HUES64 (cell line): ENCODE measurements around the gene REPIN1. TPM values are rescaled to one million over a fixed set of nuclear protein-coding genes. Genes with fewer than 3 reads are reported as not detected.

Source experiments
- H3K27ac ChIP-seq: 2 replicates; pipeline ENCODE4 v1.7.0; 2013; ENCODE audit warnings: low read depth, low read length, inconsistent platforms
- H3K27me3 ChIP-seq: 2 replicates; pipeline ENCODE4 v1.6.1; 2013; ENCODE audit warnings: mild to moderate bottlenecking, low read length; ENCODE audit not compliant: insufficient read depth
- H3K36me3 ChIP-seq: 2 replicates; pipeline ENCODE4 v1.6.1; 2013; ENCODE audit warnings: mild to moderate bottlenecking, low read length; ENCODE audit not compliant: insufficient read depth
- H3K4me1 ChIP-seq: 2 replicates; pipeline ENCODE4 v1.6.1; 2013; ENCODE audit warnings: mild to moderate bottlenecking, low read length, moderate library complexity; ENCODE audit not compliant: insufficient read depth
- H3K4me3 ChIP-seq: 2 replicates; pipeline ENCODE4 v1.5.1; 2013; ENCODE audit warnings: mild to moderate bottlenecking, low read length, moderate library complexity
- H3K9ac ChIP-seq: 2 replicates; pipeline ENCODE4 v1.6.1; 2013; ENCODE audit warnings: mild to moderate bottlenecking, low read depth, low read length
- H3K9me3 ChIP-seq: 2 replicates; pipeline ENCODE4 v1.6.1; 2013; ENCODE audit warnings: low read depth, low read length; ENCODE audit not compliant: insufficient read depth
- WGBS: fragments of 150-250, 120-280 bp; methylation state at CpG from one replicate; pipeline ENCODE4 v1.1.7; 2013; ENCODE audit warnings: missing lambda C conversion rate; 5-methylcytosine and 5-hydroxymethylcytosine counted together
- polyA plus RNA-seq, 2 experiments: library from polyadenylated mRNA; stranded (reverse); fragments of 50-300 nt; gene quantifications; one replicate each; pipeline ENCODE4 v1.2.3, GENCODE V29; 2013

REPIN1 gene
- 78.2 TPM for polyA plus RNA-seq (2013, experiment 1 of 2)
- 91.5 TPM for polyA plus RNA-seq (2013, experiment 2 of 2)

GRCh38 chr7:150368096-150368883 is at the start of gene REPIN1:
TSS of gene REPIN1 (plus strand) at chr7:150368822. CDS start at chr7:150369712, 890 bp downstream.
- Histone ChIP-seq H3K27me3 (no peaks in the 10 kb centered on the region), H3K4me1 (peaks cover 28% of the 10 kb centered on the region), H3K27ac (peak within 1 kb of the TSS; percentile 91), H3K9me3 (no peaks in the 10 kb centered on the region), H3K4me3 (peak within 1 kb of the TSS; percentile 60), H3K9ac (peak within 1 kb of the TSS; percentile 96), H3K36me3 (peaks cover 35% of the 10 kb centered on the region)
- WGBS: 4% methylated on average over 85 of the region's 85 CpGs

GRCh38 chr7:150321788-150322113 is 46.9 kb upstream of the REPIN1 start:
- no peak overlapping the region for H3K9ac ChIP-seq
- WGBS: 94% methylated on average over 3 of the region's 3 CpGs
- no peaks in the 10 kb centered on the region for H3K9me3 ChIP-seq
- H3K36me3 ChIP-seq: peaks cover 19% of the 10 kb centered on the region
- H3K4me1 ChIP-seq: peaks cover 21% of the 10 kb centered on the region
- H3K27me3 ChIP-seq: no peaks in the 10 kb centered on the region
- no peak overlapping the region for H3K4me3 ChIP-seq
- H3K27ac ChIP-seq: no peak overlapping the region

GRCh38 chr7:150322114-150322832 is 46.3 kb upstream of the REPIN1 start:
- no peaks in the 10 kb centered on the region for H3K9me3 ChIP-seq
- WGBS: 84% methylated on average over 4 of the region's 4 CpGs
- H3K36me3 ChIP-seq: peaks cover 24% of the 10 kb centered on the region
- H3K9ac ChIP-seq: peak overlapping the region; percentile 85
- H3K4me3 ChIP-seq: peak overlapping the region; percentile 90
- H3K4me1 ChIP-seq: peaks cover 20% of the 10 kb centered on the region
- H3K27ac ChIP-seq: peak overlapping the region; percentile 79
- no peaks in the 10 kb centered on the region for H3K27me3 ChIP-seq

DNA sequence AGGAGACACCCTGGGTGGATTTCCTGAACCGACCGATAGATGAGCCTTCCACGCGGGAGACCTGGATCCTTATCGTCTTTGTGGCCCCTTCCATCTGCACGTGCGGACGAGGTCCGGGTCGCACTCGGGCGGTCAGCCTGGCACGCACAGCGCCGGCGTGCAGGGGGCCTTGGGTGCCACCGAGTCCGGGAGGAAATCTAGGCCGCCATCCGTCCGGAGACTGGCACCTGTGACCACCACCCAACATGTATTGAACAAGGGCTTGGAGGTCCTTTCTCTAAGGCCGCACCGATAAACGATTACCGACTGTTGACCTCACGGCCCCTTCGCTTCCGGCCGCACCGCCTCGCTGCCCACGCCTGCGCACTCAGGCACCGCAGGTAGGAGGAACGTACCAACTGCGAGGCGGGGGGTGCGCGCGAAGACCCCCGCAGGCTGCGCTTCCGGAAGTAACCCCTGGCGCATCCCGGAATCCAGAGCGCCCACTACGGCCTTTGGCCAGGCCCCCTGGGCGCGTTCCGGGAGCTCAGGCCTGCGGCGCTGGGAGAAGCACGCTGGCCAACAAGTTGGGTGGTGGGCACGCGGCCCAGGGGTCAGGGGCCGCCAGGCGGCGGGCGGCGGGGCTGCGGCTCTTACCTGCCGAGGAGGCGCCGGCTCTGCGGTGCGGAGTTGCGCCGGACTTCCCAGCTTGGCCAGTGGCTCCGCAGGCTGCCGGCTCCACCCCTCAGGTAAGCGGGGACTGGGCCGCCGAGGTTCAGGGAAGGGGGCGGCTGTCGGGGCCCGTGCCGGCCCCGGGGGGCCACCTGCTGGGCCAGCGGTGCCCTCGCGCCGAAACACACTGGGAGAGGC is 45.6 kb upstream of the REPIN1 start, which contains the start of the genes ACTR3C and LRRC61:
TSS of gene ACTR3C (minus strand) at position 713 of the 849 bp plus-strand sequence. CDS start 28,249 bp downstream, outside the sequence.
TSS of gene LRRC61 (plus strand) at position 523 of the 849 bp plus-strand sequence. CDS start 13,507 bp downstream, outside the sequence.
- Histone ChIP-seq H3K9ac (peak within 1 kb of the TSS; percentile 85), H3K36me3 (peaks cover 32% of the 10 kb centered on the region), H3K27ac (peak within 1 kb of the TSS; percentile 79), H3K27me3 (no peaks in the 10 kb centered on the region), H3K4me3 (peak within 1 kb of the TSS; percentile 90), H3K4me1 (peaks cover 13% of the 10 kb centered on the region; the same call in 1 of the 2 replicates), H3K9me3 (no peaks in the 10 kb centered on the region)
- WGBS: 50% methylated on average over 82 of the region's 82 CpGs

DNA sequence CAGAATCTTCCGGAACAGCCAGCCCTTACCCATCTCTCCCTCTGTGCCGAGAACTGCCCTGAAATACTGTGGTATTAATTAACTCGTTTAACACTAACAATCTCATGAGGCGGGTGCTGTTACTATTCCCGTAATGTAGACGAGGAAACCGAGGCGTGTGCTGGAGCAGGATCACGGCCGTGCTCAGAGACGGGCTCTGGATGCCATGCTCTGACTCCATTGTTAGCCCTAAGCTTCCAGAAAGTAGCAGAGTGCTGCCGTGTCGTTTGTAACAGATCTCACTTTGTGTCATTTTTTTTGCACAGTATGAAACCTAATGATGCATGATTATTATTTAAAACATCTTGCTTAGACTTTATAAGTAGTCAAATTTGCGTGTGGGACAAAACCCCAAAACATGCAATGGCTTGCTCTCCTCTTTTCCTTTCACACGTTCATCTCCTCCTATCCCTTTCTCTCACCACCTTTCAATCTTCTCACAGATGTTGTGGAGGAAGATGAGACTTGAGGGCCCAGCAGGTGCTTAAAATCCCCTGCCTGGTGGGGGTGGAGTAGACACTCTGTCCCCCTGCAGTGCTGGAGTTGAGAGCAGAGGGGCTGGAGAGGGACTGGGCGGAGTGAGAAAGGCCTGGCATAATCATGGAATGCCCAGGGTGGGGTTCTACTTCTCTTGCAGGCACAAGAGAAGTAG is 44.8 kb upstream of the REPIN1 start:
- Histone ChIP-seq H3K9ac (peak overlapping the region; percentile 85), H3K27ac (peak overlapping the region; percentile 79), H3K4me1 (peaks cover 18% of the 10 kb centered on the region), H3K4me3 (peak overlapping the region; percentile 90), H3K9me3 (no peaks in the 10 kb centered on the region), H3K27me3 (no peaks in the 10 kb centered on the region), H3K36me3 (peaks cover 40% of the 10 kb centered on the region)
- WGBS: 47% methylated on average over 16 of the region's 16 CpGs

GRCh38 chr7:150324373-150324961 is 44.2 kb upstream of the REPIN1 start:
- H3K36me3 ChIP-seq: peaks cover 41% of the 10 kb centered on the region
- H3K4me3 ChIP-seq: peak overlapping the region; percentile 90
- H3K9ac ChIP-seq: peak overlapping the region; percentile 85; the same call in 1 of the 2 replicates
- no peaks in the 10 kb centered on the region for H3K9me3 ChIP-seq
- 40% methylated on average over 12 of the region's 12 CpGs for WGBS
- peaks cover 24% of the 10 kb centered on the region for H3K4me1 ChIP-seq
- H3K27me3 ChIP-seq: no peaks in the 10 kb centered on the region
- H3K27ac ChIP-seq: no peak overlapping the region

DNA sequence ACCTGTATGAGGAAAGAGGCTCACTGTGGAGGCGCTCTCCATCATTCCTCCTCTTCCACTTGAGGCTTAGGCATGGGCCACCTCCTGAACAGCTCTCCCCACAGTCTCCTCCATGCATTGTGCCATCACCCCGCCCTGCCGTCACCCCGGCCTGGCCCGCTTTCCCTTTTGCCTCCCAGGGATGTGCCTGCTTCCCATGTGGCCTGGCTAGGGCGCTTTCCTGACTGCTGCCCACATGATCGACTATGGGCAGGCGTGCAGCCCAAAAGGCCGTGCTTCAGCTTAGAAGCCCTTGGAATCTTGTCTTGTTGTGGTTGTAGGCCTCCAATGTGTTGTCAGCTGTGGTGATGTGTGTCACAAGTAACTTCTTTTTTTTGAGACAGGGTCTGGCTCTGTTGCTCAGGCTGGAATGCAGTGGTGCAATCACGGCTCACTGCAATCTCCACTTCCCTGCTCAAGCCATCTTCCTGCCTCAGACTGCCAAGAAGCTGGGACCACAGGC is 43.5 kb upstream of the REPIN1 start:
- Histone ChIP-seq H3K9ac (no peak overlapping the region), H3K4me1 (peaks cover 28% of the 10 kb centered on the region), H3K27me3 (no peaks in the 10 kb centered on the region), H3K27ac (no peak overlapping the region), H3K9me3 (no peaks in the 10 kb centered on the region), H3K36me3 (peaks cover 45% of the 10 kb centered on the region), H3K4me3 (peak overlapping the region; percentile 90; the same call in 1 of the 2 replicates)
- 94% methylated on average over 10 of the region's 10 CpGs for WGBS

DNA sequence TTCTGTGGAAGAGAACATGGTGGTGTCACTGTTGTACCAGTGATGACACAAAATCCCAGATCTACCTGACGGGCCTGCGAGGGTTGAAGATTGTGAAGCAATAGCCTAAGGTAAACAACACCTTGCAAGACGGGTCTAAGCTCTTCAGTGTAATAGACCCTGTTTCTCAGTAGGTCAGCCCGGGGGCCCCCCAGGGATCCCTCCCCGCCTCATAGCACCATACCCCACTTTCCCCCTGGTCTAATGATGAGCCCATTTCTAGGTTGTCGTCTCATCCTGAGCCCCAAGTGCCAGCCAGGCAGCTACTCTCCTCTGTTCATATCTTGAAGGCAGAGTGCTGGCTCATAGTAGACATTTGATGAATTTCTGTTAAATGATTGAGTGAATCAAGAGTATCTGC is 42.7 kb upstream of the REPIN1 start:
- no peaks in the 10 kb centered on the region for H3K9me3 ChIP-seq
- no peaks in the 10 kb centered on the region for H3K27me3 ChIP-seq
- no peak overlapping the region for H3K4me3 ChIP-seq
- H3K36me3 ChIP-seq: peaks cover 52% of the 10 kb centered on the region
- WGBS: 94% methylated on average over 6 of the region's 6 CpGs
- H3K27ac ChIP-seq: no peak overlapping the region
- no peak overlapping the region for H3K9ac ChIP-seq
- peaks cover 28% of the 10 kb centered on the region for H3K4me1 ChIP-seq

DNA sequence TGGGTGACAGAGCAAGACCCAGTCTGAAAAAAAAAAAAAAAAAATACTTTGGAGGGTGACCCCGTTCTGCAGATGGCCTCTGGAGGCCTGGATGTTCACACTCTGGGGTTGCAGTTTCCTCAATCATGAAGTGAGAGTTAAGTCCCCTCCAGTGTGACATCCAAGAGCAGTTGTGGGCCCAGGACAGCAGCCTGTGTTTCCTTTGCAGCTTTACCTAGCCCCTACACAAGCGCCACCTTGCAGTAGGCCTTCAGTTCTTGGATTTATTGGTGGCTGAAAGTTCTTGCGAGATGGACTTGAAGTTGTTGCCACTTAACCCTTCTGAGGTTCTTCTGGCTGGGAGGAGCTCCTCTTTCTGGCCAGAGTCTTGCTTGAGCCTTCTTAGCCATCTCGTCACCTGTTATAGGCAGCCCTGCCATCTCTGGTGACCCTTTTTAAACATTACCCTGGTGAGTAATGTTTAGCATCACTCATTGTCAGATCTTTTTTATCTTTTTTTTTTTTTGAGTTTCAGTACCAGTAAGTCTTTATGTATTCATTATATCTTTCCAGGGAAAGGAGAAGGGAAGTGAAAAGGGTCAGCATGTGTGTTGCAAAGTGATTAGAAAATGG is 41.9 kb upstream of the REPIN1 start:
- no peak overlapping the region for H3K4me3 ChIP-seq
- H3K9ac ChIP-seq: no peak overlapping the region
- peaks cover 28% of the 10 kb centered on the region for H3K4me1 ChIP-seq
- H3K36me3 ChIP-seq: peaks cover 61% of the 10 kb centered on the region
- no peaks in the 10 kb centered on the region for H3K27me3 ChIP-seq
- WGBS: 93% methylated on average over 4 of the region's 4 CpGs
- no peaks in the 10 kb centered on the region for H3K9me3 ChIP-seq
- H3K27ac ChIP-seq: no peak overlapping the region
